PC-9 (cell line): ENCODE measurements around the gene CACHD1.

Experiments used
- EZH2 ChIP-seq: fragments of 200-600 bp; sonication (generic); IDR thresholded peaks from 2 replicates; pipeline ENCODE4 v1.8.0; 2017; ENCODE audit warnings: antibody characterized with exemption, low read depth
- TF ChIP-seq, protein P1 (sequence below): fragments of 200-600 bp; sonication (generic); conservative IDR thresholded peaks from 2 replicates; pipeline ENCODE4 v1.6.1; 2017; ENCODE audit warnings: mixed run types, antibody characterized with exemption, mild to moderate bottlenecking, moderate library complexity

DNA sequence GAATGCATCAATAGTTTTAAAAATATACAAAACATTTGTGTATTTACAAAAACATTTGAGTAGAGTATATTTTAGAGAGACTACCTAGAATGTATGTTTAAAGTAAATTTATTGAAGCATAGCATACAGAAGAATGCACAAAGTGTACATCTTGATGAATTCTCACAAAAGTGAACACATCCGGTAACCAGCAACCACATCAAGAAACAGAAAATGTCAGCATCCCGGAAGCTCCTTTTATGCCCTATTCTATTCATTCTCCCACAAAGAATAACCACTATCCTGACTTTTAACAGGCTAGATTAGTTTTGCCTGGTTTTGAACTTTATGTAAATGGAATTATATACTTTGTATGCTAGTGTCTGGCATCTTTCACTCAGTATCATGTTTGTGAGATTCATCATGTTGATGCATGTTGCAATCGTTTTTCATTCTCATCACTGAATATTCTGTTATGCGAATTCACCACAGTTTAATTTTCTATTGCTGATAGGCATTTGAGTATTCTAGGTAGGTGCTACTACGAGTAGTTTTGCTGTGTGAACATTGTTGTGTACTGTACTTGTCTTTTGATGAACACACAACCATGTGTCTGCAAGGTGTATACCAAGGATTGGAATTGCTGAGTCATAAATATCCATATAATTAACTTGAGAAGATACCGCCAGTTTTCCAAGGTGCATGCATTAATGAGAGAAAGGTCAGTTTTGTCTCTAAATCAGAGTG lies 75.4 kb downstream of the CACHD1 start:
- TF ChIP-seq, protein P1, sequence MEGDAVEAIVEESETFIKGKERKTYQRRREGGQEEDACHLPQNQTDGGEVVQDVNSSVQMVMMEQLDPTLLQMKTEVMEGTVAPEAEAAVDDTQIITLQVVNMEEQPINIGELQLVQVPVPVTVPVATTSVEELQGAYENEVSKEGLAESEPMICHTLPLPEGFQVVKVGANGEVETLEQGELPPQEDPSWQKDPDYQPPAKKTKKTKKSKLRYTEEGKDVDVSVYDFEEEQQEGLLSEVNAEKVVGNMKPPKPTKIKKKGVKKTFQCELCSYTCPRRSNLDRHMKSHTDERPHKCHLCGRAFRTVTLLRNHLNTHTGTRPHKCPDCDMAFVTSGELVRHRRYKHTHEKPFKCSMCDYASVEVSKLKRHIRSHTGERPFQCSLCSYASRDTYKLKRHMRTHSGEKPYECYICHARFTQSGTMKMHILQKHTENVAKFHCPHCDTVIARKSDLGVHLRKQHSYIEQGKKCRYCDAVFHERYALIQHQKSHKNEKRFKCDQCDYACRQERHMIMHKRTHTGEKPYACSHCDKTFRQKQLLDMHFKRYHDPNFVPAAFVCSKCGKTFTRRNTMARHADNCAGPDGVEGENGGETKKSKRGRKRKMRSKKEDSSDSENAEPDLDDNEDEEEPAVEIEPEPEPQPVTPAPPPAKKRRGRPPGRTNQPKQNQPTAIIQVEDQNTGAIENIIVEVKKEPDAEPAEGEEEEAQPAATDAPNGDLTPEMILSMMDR = no peak
- TF ChIP-seq EZH2 = no peak
